Nephron progenitor cell (in vitro differentiated cells): ENCODE data around the gene UBA5.

ENCODE experiments used
- DNase-seq: peaks from one replicate; pipeline ENCODE4 v3.0.0; 2021
- H3K27ac Mint-ChIP-seq: 2 replicates; pipeline ENCODE4 v1.8.0; 2021; ENCODE audit warnings: mild to moderate bottlenecking, moderate library complexity, mixed read lengths
- H3K27me3 Mint-ChIP-seq: 2 replicates; pipeline ENCODE4 v1.8.0; 2021; ENCODE audit warnings: mild to moderate bottlenecking, low read depth, mixed read lengths; ENCODE audit not compliant: poor library complexity
- H3K36me3 Mint-ChIP-seq: 2 replicates; pipeline ENCODE4 v1.8.0; 2021; ENCODE audit warnings: low read depth, mixed read lengths
- H3K4me1 Mint-ChIP-seq: 2 replicates; pipeline ENCODE4 v1.8.0; 2021; ENCODE audit warnings: mixed read lengths
- H3K4me3 Mint-ChIP-seq: 2 replicates; pipeline ENCODE4 v1.8.0; 2021; ENCODE audit warnings: mild to moderate bottlenecking, moderate library complexity, mixed read lengths
- H3K9me3 Mint-ChIP-seq: 2 replicates; pipeline ENCODE4 v1.8.0; 2021; ENCODE audit warnings: mild to moderate bottlenecking, moderate library complexity, mixed read lengths
- TF ChIP-seq, protein P1 (sequence below): fragments of 200-600 bp; sonication (generic); IDR thresholded peaks from 2 replicates; pipeline ENCODE4 v1.5.0; 2021; ENCODE audit warnings: antibody characterized with exemption

The UBA5 gene

DNA sequence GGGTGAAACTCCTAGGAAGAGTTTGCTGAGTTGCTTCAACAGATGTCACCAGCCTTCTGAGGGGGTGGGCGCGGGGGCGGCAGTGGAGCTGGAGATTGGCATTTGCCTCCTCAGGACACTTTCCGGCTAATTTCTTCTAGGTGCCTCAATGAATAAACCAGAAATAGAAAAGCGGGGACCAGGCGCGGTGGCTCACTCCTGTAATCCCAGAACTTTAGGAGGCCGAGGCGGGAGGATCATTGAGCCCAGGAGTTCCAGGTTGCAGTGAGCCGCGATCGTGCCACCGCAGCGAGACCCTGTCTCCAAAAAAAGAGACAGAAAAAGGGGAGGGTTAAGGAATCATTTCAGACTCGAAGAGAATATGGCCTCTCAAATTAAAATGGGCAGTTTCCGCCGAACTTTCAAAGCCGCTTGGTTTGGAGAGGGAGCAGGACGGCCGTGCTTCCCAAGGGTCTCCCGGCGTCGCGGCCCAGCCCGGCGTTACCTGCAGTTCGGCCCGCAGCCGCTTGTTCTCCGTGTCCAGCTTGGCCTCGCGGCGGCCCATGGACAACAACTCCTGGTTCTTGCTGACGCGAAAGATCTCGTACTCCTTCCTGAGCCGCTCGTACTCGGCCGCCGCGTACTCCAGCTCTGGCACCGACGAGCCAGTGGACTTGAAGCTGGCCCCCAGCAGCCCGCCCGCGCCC, 61.5 kb downstream of the UBA5 start:
- DNase-seq: peak; percentile 23
- Mint-ChIP-seq H3K36me3 (peaks cover 31% of the 10 kb centered on the region), H3K4me1 (peaks cover 37% of the 10 kb centered on the region), H3K27ac (peak overlapping the region; percentile 98), H3K9me3 (no peaks in the 10 kb centered on the region), H3K27me3 (no peaks in the 10 kb centered on the region), H3K4me3 (peak overlapping the region; percentile 92)
- TF ChIP-seq, protein P1, sequence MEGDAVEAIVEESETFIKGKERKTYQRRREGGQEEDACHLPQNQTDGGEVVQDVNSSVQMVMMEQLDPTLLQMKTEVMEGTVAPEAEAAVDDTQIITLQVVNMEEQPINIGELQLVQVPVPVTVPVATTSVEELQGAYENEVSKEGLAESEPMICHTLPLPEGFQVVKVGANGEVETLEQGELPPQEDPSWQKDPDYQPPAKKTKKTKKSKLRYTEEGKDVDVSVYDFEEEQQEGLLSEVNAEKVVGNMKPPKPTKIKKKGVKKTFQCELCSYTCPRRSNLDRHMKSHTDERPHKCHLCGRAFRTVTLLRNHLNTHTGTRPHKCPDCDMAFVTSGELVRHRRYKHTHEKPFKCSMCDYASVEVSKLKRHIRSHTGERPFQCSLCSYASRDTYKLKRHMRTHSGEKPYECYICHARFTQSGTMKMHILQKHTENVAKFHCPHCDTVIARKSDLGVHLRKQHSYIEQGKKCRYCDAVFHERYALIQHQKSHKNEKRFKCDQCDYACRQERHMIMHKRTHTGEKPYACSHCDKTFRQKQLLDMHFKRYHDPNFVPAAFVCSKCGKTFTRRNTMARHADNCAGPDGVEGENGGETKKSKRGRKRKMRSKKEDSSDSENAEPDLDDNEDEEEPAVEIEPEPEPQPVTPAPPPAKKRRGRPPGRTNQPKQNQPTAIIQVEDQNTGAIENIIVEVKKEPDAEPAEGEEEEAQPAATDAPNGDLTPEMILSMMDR: no peak

DNA sequence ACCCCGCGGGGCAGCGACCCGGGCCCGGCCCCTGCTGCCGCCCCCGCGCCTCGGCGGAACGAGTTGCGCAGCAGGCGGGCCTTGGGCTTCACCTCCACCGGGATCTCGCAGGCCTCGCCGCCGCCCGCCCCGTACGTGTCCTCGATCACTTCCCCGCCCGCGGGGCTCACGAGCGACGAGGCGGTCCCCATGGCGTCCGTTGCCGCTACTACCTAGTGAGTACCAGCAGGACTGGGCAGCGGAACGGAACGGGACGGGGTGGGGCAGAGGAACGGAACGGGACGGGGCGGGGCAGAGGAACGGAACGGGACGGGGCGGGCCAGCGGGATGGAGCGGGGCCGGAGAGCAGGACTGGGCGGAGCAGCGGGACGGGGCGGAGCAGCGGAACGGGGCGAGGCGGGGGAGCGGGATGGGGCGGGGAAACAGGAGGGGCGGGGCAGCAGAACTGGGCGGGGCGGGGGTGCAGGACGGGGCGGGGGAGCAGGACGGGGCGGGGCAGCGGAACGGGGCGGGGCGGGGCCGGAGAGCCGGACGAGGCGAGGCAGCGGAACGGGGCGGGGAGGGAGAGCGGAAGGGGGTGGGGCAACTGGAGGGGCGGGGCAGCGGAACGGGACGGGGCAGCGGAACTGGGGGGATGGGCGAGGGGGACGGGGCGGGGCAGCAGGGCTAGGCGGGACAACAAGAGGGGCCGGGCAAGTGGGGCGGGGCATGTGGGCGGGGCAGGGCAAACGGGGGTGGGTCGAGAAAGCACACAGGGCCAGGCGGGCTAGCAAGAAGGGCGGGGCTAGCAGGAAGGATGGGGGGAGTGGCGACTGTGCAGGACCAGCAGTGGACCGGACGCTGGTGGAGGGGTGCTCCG, 62.3 kb downstream of the UBA5 start, which contains the start of gene NPHP3:
Gene NPHP3, minus strand, starts transcription at position 245 of the 859 bp plus-strand sequence. Its CDS starts 54 bp downstream, at position 191.
- no peaks in the 10 kb centered on the region for H3K9me3 Mint-ChIP-seq
- no peaks in the 10 kb centered on the region for H3K27me3 Mint-ChIP-seq
- H3K36me3 Mint-ChIP-seq: peaks cover 25% of the 10 kb centered on the region
- peak within 1 kb of the TSS; percentile 92 for H3K4me3 Mint-ChIP-seq
- peak within 1 kb of the TSS; percentile 98 for H3K27ac Mint-ChIP-seq
- DNase-seq: peak; percentile 99
- peaks cover 37% of the 10 kb centered on the region for H3K4me1 Mint-ChIP-seq
- TF ChIP-seq, protein P1: no peak

DNA sequence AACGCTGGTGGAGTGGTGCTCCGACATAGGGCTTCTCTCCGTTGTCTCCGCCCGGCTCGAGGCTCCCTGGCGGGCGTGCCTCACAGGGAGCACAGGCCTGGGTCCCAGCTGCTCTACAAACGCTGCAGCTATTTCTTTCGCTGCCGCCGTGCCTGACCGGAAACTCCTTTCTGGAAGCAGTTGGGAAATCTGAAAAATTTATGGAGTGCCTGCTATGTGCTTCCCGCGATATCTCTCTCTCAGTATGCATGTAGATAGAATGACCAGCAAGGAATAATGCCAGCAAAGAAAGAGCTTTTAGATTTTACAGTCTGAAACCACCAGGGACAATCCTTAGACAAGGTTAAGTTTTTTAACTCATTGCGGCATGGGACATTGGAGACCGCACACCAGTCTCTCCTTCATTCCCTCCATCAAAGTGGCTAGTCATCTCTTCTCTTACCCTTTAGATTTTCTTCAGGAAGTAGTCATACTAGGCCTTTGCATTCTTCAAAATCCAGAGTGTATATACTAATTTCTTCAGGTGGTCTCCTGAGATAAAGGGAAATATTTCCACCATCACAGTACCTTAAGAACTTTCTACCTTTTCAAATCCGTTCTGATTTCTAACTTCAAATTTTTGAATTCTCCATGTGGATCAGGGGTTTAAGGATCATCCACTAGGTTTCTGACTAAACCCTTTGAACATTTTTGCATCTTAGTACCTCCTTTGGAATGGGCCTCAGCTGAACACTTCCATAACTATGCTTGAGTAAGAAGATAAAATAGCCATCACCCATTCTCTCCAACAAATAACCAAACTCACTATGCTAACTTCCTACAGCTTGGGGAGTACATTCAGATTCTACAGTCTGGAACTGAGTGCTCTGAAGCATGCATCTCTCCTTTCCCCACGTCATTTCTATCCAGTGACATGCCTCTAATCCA, 63.2 kb downstream of the UBA5 start:
- Mint-ChIP-seq H3K4me1 (peaks cover 37% of the 10 kb centered on the region), H3K27ac (peak overlapping the region; percentile 77), H3K4me3 (peak overlapping the region; percentile 92), H3K27me3 (no peaks in the 10 kb centered on the region), H3K36me3 (peaks cover 17% of the 10 kb centered on the region), H3K9me3 (no peaks in the 10 kb centered on the region)
- DNase-seq: no peak
- TF ChIP-seq, protein P1: no peak

DNA sequence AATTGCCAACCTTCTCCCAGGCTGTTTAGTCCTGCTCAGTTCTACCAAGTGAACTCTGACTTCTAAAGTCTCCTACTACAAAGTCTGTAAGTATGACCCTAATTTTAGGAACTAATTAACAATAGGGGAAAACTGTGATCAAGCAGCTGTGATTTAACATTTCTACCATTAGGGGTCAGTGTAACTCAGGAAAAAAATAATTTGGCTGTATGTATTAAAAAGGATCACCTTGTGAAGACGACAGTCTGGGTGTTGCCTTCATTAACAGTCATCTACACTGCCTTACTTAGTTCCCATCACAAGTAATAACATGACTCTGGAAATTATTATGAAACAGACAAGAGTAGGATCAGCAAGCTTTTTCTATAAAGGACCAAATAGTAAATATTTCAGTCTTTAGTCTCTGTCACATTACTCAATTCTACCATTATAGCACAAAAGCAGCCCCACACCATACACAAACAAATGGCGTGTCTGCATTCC, 66.3 kb downstream of the UBA5 start:
- H3K4me1 Mint-ChIP-seq: peaks cover 13% of the 10 kb centered on the region
- no peaks in the 10 kb centered on the region for H3K36me3 Mint-ChIP-seq
- TF ChIP-seq, protein P1: peak; percentile 74
- DNase-seq: no peak
- H3K4me3 Mint-ChIP-seq: no peak overlapping the region
- no peaks in the 10 kb centered on the region for H3K27me3 Mint-ChIP-seq
- H3K9me3 Mint-ChIP-seq: no peaks in the 10 kb centered on the region
- no peak overlapping the region for H3K27ac Mint-ChIP-seq
